Vagina (tissue), 2 donors: Measurements from ENCODE around the gene NOTCH1. TPM values are rescaled to one million over a fixed set of nuclear protein-coding genes. Genes with fewer than 3 reads are reported as not detected.

Experiments
- DNase-seq, 2 donors: peaks; one replicate each; pipeline ENCODE4 v3.0.0-alpha.2; 2017; ENCODE audit errors: extremely low spot score in 2 of 2
- H3K27ac ChIP-seq: fragments of 200-600 bp; sonication (generic); one replicate; pipeline ENCODE4 v1.5.1; 2019
- H3K27me3 ChIP-seq: fragments of 200-600 bp; sonication (generic); one replicate; pipeline ENCODE4 v1.5.1; 2019
- H3K36me3 ChIP-seq, 2 donors: fragments of 200-600 bp; sonication (generic); one replicate each; pipeline ENCODE4 v1.5.1; 2017 to 2019
- H3K4me1 ChIP-seq: fragments of 200-600 bp; sonication (generic); one replicate; pipeline ENCODE4 v1.5.1; 2019
- H3K4me3 ChIP-seq, 2 donors: fragments of 200-600 bp; sonication (generic); 1 replicate in 1 of 2; 2 replicates in 1 of 2; pipeline ENCODE4 v1.5.1; 2016 to 2019
- H3K9me3 ChIP-seq: fragments of 200-600 bp; sonication (generic); one replicate; pipeline ENCODE4 v1.5.1; 2019
- CTCF ChIP-seq, 3 experiments: fragments of 450-650 bp in 2 of 3; fragments of 200-600 bp in 1 of 3; sonication (generic) in 1 of 3; IDR thresholded peaks; one replicate each; pipeline ENCODE4 v1.5.1; 2017 to 2019; ENCODE audit warnings: antibody characterized with exemption in 3 of 3, mild to moderate bottlenecking in 2 of 3, moderate library complexity in 2 of 3
- POLR2A ChIP-seq, 2 donors: fragments of 450-650 bp; IDR thresholded peaks; one replicate each; pipeline ENCODE4 v1.6.1; 2017; ENCODE audit warnings: antibody characterized with exemption in 2 of 2, mild to moderate bottlenecking in 2 of 2, moderate library complexity in 2 of 2
- POLR2AphosphoS5 ChIP-seq, 2 donors: sonication (generic); formaldehyde crosslinking; IDR thresholded peaks; one replicate each; pipeline ENCODE4 v1.9.0; 2017; ENCODE audit warnings: antibody characterized with exemption in 2 of 2, mild to moderate bottlenecking in 2 of 2, low read depth in 1 of 2; ENCODE audit not compliant: insufficient read depth in 1 of 2
- intact Hi-C: fragments of 100-400 bp; cut with DNase I; formaldehyde crosslinking; loops from one replicate; pipeline ENCODE4 v1.15.1; 2023
- total RNA-seq: library from RNA; depleted of rRNA; stranded (reverse); fragments of >200 nt; gene quantifications from one replicate; pipeline ENCODE4 v1.2.3, GENCODE V29; 2016

Gene NOTCH1
- total RNA-seq, 1 donor from 2014 or later, result 67.0 TPM

- peaks cover 36% of the 10 kb centered on the region for H3K4me1 ChIP-seq
- no peaks in the 10 kb centered on the region for H3K27me3 ChIP-seq
- no peaks in the 10 kb centered on the region for H3K9me3 ChIP-seq
- DNase-seq, result no peak
- H3K27ac ChIP-seq, result no peak overlapping the region
- no peak for TF ChIP-seq POLR2A (IDR thresholded peaks at IDR 0.05)
- no peak for TF ChIP-seq CTCF (IDR thresholded peaks at IDR 0.05)
- TF ChIP-seq POLR2AphosphoS5 (IDR thresholded peaks at IDR 0.05; ENCODE audit: insufficient read depth in 1 of 2, low read depth in 1 of 2), result no peak
- intact Hi-C loops, result no loop called here
- no peaks in the 10 kb centered on the region for H3K36me3 ChIP-seq
- H3K4me3 ChIP-seq, result no peak overlapping the region
These were observed 26.4 kb upstream of the NOTCH1 start for GRCh38 chr9:136572003-136572827.

- TF ChIP-seq POLR2AphosphoS5 (IDR thresholded peaks at IDR 0.05; ENCODE audit: insufficient read depth in 1 of 2, low read depth in 1 of 2) (no peak), CTCF (IDR thresholded peaks at IDR 0.05) (no peak), POLR2A (IDR thresholded peaks at IDR 0.05) (no peak)
- H3K4me1 ChIP-seq, result peaks cover 41% of the 10 kb centered on the region
- no peaks in the 10 kb centered on the region for H3K36me3 ChIP-seq
- H3K4me3 ChIP-seq, result no peak overlapping the region
- H3K27ac ChIP-seq, result no peak overlapping the region
- intact Hi-C loops, result no loop called here
- no peaks in the 10 kb centered on the region for H3K9me3 ChIP-seq
- DNase-seq, result no peak
- no peaks in the 10 kb centered on the region for H3K27me3 ChIP-seq
These were observed 25.7 kb upstream of the NOTCH1 start for GRCh38 chr9:136571531-136571930.

- DNase-seq, result no peak
- no peaks in the 10 kb centered on the region for H3K9me3 ChIP-seq
- TF ChIP-seq POLR2AphosphoS5 (IDR thresholded peaks at IDR 0.05; ENCODE audit: insufficient read depth in 1 of 2, low read depth in 1 of 2) (no peak), CTCF (IDR thresholded peaks at IDR 0.05) (no peak), POLR2A (IDR thresholded peaks at IDR 0.05) (no peak)
- intact Hi-C loops, result no loop called here
- no peaks in the 10 kb centered on the region for H3K27me3 ChIP-seq
- no peak overlapping the region for H3K4me3 ChIP-seq
- no peaks in the 10 kb centered on the region for H3K36me3 ChIP-seq
- no peak overlapping the region for H3K27ac ChIP-seq
- peaks cover 43% of the 10 kb centered on the region for H3K4me1 ChIP-seq
These were observed 25.1 kb upstream of the NOTCH1 start for GRCh38 chr9:136570916-136571315.

- H3K27ac ChIP-seq, result no peak overlapping the region
- no peak overlapping the region for H3K4me3 ChIP-seq
- H3K36me3 ChIP-seq, result no peaks in the 10 kb centered on the region
- H3K27me3 ChIP-seq, result no peaks in the 10 kb centered on the region
- intact Hi-C loops, result no loop called here
- H3K4me1 ChIP-seq, result peaks cover 49% of the 10 kb centered on the region
- no peak for TF ChIP-seq POLR2AphosphoS5 (IDR thresholded peaks at IDR 0.05; ENCODE audit: insufficient read depth in 1 of 2, low read depth in 1 of 2)
- TF ChIP-seq CTCF (IDR thresholded peaks at IDR 0.05), result no peak
- TF ChIP-seq POLR2A (IDR thresholded peaks at IDR 0.05), result no peak
- DNase-seq, result no peak
- no peaks in the 10 kb centered on the region for H3K9me3 ChIP-seq
These were observed 24.5 kb upstream of the NOTCH1 start for GRCh38 chr9:136570191-136570845.
